Karpas-422 (cell line): ENCODE measurements around the gene RASGEF1B. TPM values are rescaled to one million over a fixed set of nuclear protein-coding genes. Genes with fewer than 3 reads are reported as not detected.

ENCODE experiments used
- DNase-seq: peaks from one replicate; pipeline ENCODE4 v3.0.0-alpha.2; 2015
- H2AFZ ChIP-seq: fragments of 200-600 bp; sonication (generic); 2 replicates; pipeline ENCODE4 v1.6.1; 2014; ENCODE audit warnings: antibody characterized with exemption, low read length, mixed read lengths
- H3K27ac ChIP-seq: fragments of 200-600 bp; sonication (generic); 2 replicates; pipeline ENCODE4 v1.5.1; 2014; ENCODE audit warnings: mild to moderate bottlenecking, low read length, moderate library complexity
- H3K27me3 ChIP-seq: fragments of 200-600 bp; sonication (generic); 2 replicates; pipeline ENCODE4 v1.6.1; 2014; ENCODE audit warnings: low read length, mixed read lengths
- H3K36me3 ChIP-seq: fragments of 200-600 bp; sonication (generic); 2 replicates; pipeline ENCODE4 v1.6.1; 2014; ENCODE audit warnings: low read length, mixed read lengths; ENCODE audit not compliant: insufficient read depth
- H3K4me1 ChIP-seq: fragments of 200-600 bp; sonication (generic); 2 replicates; pipeline ENCODE4 v1.6.1; 2014; ENCODE audit warnings: mild to moderate bottlenecking, low read length, mixed read lengths
- H3K4me2 ChIP-seq: fragments of 200-600 bp; sonication (generic); 2 replicates; pipeline ENCODE4 v1.6.1; 2014; ENCODE audit warnings: low read length, low read depth, mild to moderate bottlenecking; ENCODE audit not compliant: poor library complexity, severe bottlenecking
- H3K4me3 ChIP-seq: fragments of 200-600 bp; sonication (generic); 2 replicates; pipeline ENCODE4 v1.5.1; 2014; ENCODE audit warnings: mild to moderate bottlenecking, antibody characterized with exemption, low read length, mixed read lengths
- H3K79me2 ChIP-seq: fragments of 200-600 bp; sonication (generic); 2 replicates; pipeline ENCODE4 v1.6.1; 2014; ENCODE audit warnings: mild to moderate bottlenecking, low read length, mixed read lengths
- H3K9ac ChIP-seq: fragments of 200-600 bp; sonication (generic); 2 replicates; pipeline ENCODE4 v1.6.0; 2014; ENCODE audit warnings: low read length
- H3K9me2 ChIP-seq: fragments of 200-600 bp; sonication (generic), shearing (Covaris generic); replicated peaks from 2 replicates; pipeline ENCODE4 v1.6.0; 2014; ENCODE audit warnings: mild to moderate bottlenecking, low read length, moderate library complexity; ENCODE audit not compliant: insufficient read depth
- H3K9me3 ChIP-seq: fragments of 300-700, 200-600 bp; sonication (generic); 2 replicates; pipeline ENCODE4 v1.6.1; 2014; ENCODE audit warnings: low read length, mixed read lengths
- H4K20me1 ChIP-seq: fragments of 200-600 bp; sonication (generic); 2 replicates; pipeline ENCODE4 v1.6.1; 2014; ENCODE audit warnings: mild to moderate bottlenecking, antibody characterized with exemption, low read length, low read depth; ENCODE audit not compliant: insufficient read depth
- total RNA-seq: library from RNA; depleted of rRNA; stranded (reverse); fragments of >200 nt; shearing (Covaris generic); gene quantifications from 2 replicates; pipeline ENCODE4 v1.2.3, GENCODE V29; 2014; ENCODE audit warnings: low replicate concordance

RASGEF1B gene
- total RNA-seq, 1 experiment from 2014 or later, result 1.6 TPM

DNA sequence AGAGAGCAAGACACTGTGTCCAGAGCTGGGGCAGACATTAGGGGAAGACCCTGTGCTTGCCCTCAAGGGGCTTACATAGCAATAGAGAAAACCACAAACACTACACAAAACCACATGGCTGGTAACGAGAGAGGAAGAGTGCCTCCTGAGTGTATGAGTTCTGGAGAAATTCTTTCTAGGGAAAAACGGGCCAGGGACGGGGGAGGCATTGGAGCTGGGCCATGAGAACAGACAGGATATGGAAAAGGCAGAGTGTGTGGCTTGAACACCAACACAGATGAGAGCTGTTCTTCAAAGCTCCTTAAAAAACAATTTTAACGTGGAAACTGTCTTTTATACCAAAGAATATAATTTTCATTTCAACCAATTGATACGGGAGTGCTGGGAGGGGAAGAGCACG is 42.7 kb downstream of the RASGEF1B start:
- no peaks in the 10 kb centered on the region for H3K36me3 ChIP-seq
- H2AFZ ChIP-seq, result no peak overlapping the region
- H3K9ac ChIP-seq, result no peak overlapping the region

DNA sequence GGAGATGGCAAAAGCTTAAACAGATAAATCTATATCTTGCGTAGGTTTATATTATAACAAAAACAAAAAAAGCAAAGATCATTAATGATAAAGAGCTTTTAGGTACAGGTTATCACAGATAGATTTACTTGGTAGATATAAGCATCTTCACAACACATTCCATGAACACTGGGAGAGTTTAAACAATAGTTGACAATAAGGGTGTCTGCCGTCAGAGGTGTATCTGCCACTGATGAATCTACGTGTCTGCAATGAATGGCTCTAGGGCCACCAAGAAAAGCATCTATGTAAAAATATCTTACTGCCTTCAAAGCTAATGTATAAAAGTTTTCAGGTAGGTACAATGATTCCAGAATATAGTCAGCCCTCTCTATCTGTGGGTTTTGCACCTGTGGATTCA is 43.7 kb downstream of the RASGEF1B start:
- Histone ChIP-seq H3K4me3 (no peak overlapping the region), H3K9me2 (no peaks in the 10 kb centered on the region), H3K27ac (no peak overlapping the region), H2AFZ (no peak overlapping the region), H3K36me3 (no peaks in the 10 kb centered on the region), H3K27me3 (no peaks in the 10 kb centered on the region), H3K4me1 (no peaks in the 10 kb centered on the region), H3K9me3 (no peaks in the 10 kb centered on the region), H4K20me1 (no peaks in the 10 kb centered on the region), H3K79me2 (no peaks in the 10 kb centered on the region), H3K9ac (no peak overlapping the region), H3K4me2 (no peak overlapping the region)
- DNase-seq, result no peak

More for the DNA sequence above, 42.7 kb downstream of the RASGEF1B start:
- Histone ChIP-seq H3K9me3 (no peaks in the 10 kb centered on the region), H3K4me2 (no peak overlapping the region), H3K9me2 (no peaks in the 10 kb centered on the region), H3K27ac (no peak overlapping the region), H3K27me3 (no peaks in the 10 kb centered on the region), H4K20me1 (no peaks in the 10 kb centered on the region), H3K4me3 (no peak overlapping the region), H3K79me2 (no peaks in the 10 kb centered on the region), H3K4me1 (no peaks in the 10 kb centered on the region)
- DNase-seq, result no peak

DNA sequence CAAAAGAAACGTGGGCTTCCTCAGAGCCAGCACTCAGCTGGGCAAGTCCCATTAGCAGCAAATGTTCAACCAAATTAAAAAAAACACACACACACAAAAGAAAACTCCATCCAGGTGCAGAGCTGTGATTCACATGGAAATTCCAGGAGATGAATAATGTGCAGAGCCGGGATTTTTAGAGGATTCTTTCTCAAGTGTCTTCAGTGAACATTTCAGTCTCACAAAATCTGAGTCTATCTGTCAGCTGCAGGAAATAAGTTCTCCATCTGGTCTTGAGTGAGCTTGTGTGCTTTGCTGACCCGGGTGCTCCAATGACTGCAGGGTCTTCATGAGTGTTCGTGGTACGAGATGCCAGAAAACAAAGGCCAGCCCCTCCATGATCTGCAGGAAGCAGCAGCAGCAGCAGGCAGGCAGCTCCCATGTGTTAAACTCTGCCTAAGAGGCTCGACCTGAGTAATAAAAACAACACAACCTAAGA is 44.3 kb downstream of the RASGEF1B start:
- DNase-seq, result no peak
- H2AFZ ChIP-seq, result no peak overlapping the region
- no peaks in the 10 kb centered on the region for H4K20me1 ChIP-seq
- no peak overlapping the region for H3K9ac ChIP-seq
- no peaks in the 10 kb centered on the region for H3K9me2 ChIP-seq
- no peaks in the 10 kb centered on the region for H3K27me3 ChIP-seq
- H3K4me2 ChIP-seq, result no peak overlapping the region
- no peak overlapping the region for H3K27ac ChIP-seq
- H3K9me3 ChIP-seq, result no peaks in the 10 kb centered on the region
- no peak overlapping the region for H3K4me3 ChIP-seq
- no peaks in the 10 kb centered on the region for H3K4me1 ChIP-seq
- H3K79me2 ChIP-seq, result no peaks in the 10 kb centered on the region
- no peaks in the 10 kb centered on the region for H3K36me3 ChIP-seq

DNA sequence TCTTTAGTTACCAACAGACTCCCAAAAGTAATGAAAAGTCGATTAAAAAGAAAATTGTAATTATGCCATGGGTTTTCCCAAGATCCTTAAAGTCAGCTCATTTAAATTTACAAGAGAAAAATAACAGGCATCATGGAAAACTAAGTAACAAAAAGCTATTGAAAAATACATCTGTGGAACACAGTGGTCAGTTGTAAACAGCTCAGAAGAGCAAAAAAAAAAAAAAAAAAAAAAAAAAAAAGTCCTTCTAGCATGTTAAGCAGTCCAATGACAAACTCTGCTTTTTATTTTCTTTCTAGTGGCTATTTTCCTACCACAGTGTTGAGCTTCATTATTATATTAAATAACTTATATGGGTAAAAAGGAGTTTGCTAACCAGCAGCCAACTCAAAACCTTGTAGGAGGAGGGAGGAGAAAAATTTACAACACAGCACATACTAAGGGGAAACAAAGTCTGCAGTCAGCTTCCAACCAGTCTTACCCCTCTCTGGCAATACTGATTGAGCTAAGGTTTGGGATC is 44.9 kb downstream of the RASGEF1B start:
- H3K27ac ChIP-seq, result no peak overlapping the region
- DNase-seq, result no peak
- H3K36me3 ChIP-seq, result no peaks in the 10 kb centered on the region

DNA sequence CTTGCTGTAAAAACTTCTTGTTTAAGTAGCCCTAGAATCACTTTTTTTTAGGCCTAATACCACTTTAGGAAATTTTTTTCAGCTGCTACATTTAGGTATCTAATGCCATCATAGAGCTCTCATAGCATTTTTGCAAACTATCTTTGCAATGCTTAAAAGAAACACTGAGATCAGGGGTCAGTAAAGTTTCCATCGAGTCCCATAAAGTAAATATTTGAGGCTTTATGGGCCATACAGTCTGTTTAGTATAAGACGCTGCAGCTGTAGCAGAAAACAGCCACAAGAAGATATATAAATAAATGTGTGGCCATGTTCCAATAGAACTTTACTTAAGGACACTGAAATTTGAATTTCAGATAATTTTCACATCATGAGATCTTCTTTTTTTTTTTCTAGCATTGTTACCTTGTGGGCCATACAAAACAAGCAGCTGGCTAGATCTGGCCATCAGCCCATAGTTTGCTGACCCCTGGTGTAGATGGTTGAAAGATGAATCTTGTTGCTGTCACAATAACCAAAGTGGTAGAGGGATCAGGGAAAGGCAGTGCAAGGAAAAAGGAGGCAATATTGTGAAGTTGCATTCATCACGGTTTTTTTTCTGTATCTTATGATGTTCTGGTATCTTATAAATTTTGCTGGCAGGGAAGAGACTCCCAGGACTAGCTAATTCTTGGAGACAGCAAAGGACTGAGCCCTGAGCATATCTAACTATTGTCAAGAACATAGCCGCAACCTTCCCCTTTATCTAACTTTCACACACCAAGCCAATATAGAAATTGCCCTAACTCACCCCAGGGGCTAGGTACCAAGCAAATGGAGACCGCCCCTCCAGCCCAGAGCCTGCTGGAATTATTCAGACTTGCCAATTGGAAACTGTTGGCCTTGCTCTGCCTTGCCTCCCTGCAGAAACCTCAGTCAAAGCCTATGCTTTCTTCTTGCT is 46.6 kb downstream of the RASGEF1B start:
- Histone ChIP-seq H3K4me2 (no peak overlapping the region), H3K9me3 (no peaks in the 10 kb centered on the region), H3K4me1 (no peaks in the 10 kb centered on the region), H3K27ac (no peak overlapping the region), H3K9me2 (no peaks in the 10 kb centered on the region), H3K9ac (no peak overlapping the region), H3K36me3 (no peaks in the 10 kb centered on the region), H3K79me2 (no peaks in the 10 kb centered on the region), H2AFZ (no peak overlapping the region), H3K4me3 (no peak overlapping the region), H4K20me1 (no peaks in the 10 kb centered on the region), H3K27me3 (no peaks in the 10 kb centered on the region)
- DNase-seq, result no peak

More for the DNA sequence above, 44.9 kb downstream of the RASGEF1B start:
- Histone ChIP-seq H3K4me2 (no peak overlapping the region), H4K20me1 (no peaks in the 10 kb centered on the region), H3K4me1 (no peaks in the 10 kb centered on the region), H3K9ac (no peak overlapping the region), H3K4me3 (no peak overlapping the region), H2AFZ (no peak overlapping the region), H3K27me3 (no peaks in the 10 kb centered on the region), H3K9me3 (no peaks in the 10 kb centered on the region), H3K9me2 (no peaks in the 10 kb centered on the region), H3K79me2 (no peaks in the 10 kb centered on the region)

DNA sequence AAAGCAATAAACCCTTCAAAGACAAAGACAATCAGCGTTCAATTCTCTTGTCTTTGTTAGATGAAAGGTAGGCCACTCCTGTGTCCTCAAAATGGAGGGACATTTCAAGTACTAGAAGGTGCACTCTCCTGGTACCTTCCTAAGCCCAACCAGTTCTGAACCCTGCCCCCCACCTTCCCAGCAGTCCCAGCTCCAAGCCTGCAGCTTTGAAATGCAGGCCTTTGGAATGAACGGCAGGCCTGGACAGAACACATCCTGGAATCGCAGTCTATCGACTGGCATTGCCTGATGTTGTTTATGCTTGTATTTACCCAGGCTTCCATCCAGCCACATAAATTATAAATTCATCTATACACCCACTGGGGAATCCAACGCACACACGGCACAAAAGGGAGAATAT is 47.4 kb downstream of the RASGEF1B start:
- no peaks in the 10 kb centered on the region for H3K79me2 ChIP-seq
- no peak overlapping the region for H3K9ac ChIP-seq
- no peak overlapping the region for H2AFZ ChIP-seq
- H3K36me3 ChIP-seq, result no peaks in the 10 kb centered on the region
- H3K27me3 ChIP-seq, result no peaks in the 10 kb centered on the region
- no peak for DNase-seq
- no peaks in the 10 kb centered on the region for H4K20me1 ChIP-seq
- H3K9me3 ChIP-seq, result no peaks in the 10 kb centered on the region
- H3K4me3 ChIP-seq, result no peak overlapping the region
- no peaks in the 10 kb centered on the region for H3K9me2 ChIP-seq
- no peaks in the 10 kb centered on the region for H3K4me1 ChIP-seq
- no peak overlapping the region for H3K27ac ChIP-seq
- no peak overlapping the region for H3K4me2 ChIP-seq

DNA sequence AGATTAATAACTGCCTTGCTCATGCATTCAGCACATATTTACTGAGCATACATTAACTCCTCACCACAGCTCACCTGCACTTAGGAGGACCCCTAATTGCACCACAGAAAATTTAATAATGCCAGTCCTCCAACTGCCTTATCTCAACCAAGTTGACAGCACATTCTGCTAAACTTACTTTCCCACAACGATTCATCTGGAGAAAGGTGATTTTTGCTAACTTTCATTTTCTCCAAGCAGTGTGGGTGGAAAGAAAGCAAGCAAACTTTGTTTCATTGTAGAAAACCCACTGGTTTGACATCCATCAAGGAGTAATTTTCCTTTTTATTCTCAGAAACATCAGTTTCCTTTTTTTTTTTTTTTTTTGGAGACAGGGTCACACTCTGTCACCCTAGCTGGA is 49.1 kb downstream of the RASGEF1B start:
- Histone ChIP-seq H3K9ac (no peak overlapping the region), H3K9me2 (no peaks in the 10 kb centered on the region), H3K4me1 (no peaks in the 10 kb centered on the region), H3K4me2 (no peak overlapping the region), H3K9me3 (no peaks in the 10 kb centered on the region), H3K27me3 (no peaks in the 10 kb centered on the region), H3K79me2 (no peaks in the 10 kb centered on the region), H3K4me3 (no peak overlapping the region), H3K27ac (no peak overlapping the region), H2AFZ (no peak overlapping the region), H4K20me1 (no peaks in the 10 kb centered on the region), H3K36me3 (no peaks in the 10 kb centered on the region)
- no peak for DNase-seq

DNA sequence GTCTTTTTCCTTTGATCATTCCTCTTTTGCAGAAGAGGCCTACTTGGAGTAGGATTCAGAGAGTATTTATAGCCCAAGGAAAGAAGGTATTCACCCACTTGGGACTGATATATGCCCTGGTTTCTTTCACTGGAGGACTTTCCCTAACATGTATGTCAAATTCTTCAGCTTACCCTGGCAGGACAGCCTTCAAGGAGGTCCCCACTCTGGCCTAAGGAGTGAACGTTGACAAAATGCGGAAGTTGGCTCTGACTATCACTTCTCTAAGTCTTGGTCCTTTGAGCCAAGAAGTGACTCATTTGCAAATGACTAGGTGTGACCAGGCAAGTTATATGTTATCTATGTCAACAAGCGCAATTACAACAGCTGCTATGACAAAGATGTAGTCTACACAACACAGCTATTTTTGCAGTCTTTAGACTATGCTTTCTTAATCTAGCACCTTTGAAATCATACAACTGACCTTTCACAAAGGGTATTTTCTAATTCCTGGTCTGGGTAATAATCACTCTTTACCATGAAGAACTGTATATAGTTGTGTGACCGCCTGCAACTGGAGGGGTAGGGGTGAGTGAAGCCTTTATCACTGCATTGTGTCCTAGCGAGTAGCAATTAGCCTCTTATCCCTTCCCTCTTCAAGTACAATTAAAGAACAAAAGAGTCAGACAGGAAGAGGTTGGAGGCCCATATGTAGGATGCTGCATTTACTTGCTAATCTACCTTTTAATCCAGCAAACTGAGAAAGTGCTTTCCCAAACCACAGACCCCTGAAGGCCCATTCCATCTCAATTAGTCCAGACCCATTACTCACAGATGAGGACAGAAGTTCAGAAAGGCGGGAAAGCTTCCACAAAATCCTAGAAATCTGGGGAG is 50.1 kb downstream of the RASGEF1B start:
- no peak overlapping the region for H3K4me2 ChIP-seq
- no peaks in the 10 kb centered on the region for H3K9me2 ChIP-seq
- DNase-seq, result no peak
- H3K4me3 ChIP-seq, result no peak overlapping the region
- H3K27ac ChIP-seq, result no peak overlapping the region
- no peaks in the 10 kb centered on the region for H3K79me2 ChIP-seq
- H4K20me1 ChIP-seq, result no peaks in the 10 kb centered on the region
- no peaks in the 10 kb centered on the region for H3K4me1 ChIP-seq
- no peaks in the 10 kb centered on the region for H3K36me3 ChIP-seq
- no peak overlapping the region for H2AFZ ChIP-seq
- H3K9me3 ChIP-seq, result no peaks in the 10 kb centered on the region
- H3K9ac ChIP-seq, result no peak overlapping the region
- no peaks in the 10 kb centered on the region for H3K27me3 ChIP-seq
